Measurements from ENCODE around the gene SLC35E3. TPM values are rescaled to one million over a fixed set of nuclear protein-coding genes. Genes with fewer than 3 reads are reported as not detected.

Gene SLC35E3
- total and polyA plus RNA-seq, 7 donors: under 0.01 to 5.3 (median 1.8) TPM

DNA sequence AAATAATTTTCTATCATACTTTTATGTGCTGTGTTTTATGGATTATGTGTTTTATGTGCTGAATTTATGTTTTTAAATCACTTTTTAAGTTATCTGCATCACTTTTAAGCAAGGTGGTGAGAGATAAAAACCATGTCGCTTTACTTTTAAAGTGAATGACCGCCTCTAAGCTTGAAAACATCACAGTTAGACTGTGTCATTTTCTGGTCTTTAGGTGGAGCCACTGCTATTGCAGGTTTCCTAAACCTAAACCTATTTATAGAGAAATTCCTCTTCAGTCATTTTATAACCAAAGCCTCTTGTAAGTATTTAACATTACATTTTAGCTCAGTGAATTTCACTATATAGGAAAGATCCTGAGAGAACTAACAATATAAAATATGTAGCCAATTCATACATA is 41.0 kb downstream of the SLC35E3 start:
- Histone ChIP-seq H3K27me3 (no peaks in the 10 kb centered on the region), H3K36me3 (no peaks in the 10 kb centered on the region), H3K4me1 (no peaks in the 10 kb centered on the region), H3K27ac (peak overlapping the region in 3 of 4 donors; percentile 19 to 53 (median 47)), H3K4me3 (no peak overlapping the region), H3K9me3 (no peaks in the 10 kb centered on the region)
- TF ChIP-seq EP300 (IDR thresholded peaks at IDR 0.05): no peak
- no peak for TF ChIP-seq POLR2A (IDR thresholded peaks at IDR 0.05)
- WGBS, 2 donors: 73 to 85% methylated on average over 2 of the region's 2 CpGs
- intact Hi-C loops (cut with DNase I): no loop called here
- DNase-seq: no peak

DNA sequence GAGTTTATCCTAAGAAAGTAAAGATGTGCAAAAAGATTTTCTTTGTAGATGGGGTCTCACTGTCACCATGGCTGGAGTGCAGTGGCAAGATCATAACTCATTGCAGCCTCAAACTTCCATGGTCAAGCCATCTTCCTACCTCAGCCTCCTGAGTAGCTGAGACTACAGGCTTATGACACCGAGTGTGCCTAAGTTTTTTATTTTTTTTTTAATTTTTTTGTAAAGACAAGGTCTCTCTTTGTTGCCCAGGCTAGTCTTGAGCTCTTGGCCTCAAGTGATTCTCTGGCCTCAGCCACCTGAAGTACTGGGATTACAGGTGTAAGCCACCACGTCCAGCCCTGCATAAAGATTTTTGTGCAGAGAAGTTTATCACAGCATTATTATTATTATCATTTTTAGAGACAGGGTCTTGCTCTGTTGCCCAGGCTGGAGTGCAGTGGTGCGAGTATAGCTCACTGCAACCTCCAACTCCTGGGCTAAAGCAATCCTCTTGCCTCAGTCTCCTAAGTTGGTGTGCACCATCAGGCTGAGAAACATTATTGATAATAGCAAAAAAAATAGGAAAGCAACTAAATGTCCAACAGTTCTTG is 42.7 kb downstream of the SLC35E3 start:
- H3K4me3 ChIP-seq: no peak overlapping the region
- H3K9me3 ChIP-seq: no peaks in the 10 kb centered on the region
- H3K4me1 ChIP-seq: no peaks in the 10 kb centered on the region
- intact Hi-C loops (cut with DNase I): no loop called here
- no peaks in the 10 kb centered on the region for H3K36me3 ChIP-seq
- WGBS, 2 donors: 94 to 98% methylated on average over 3 of the region's 3 CpGs
- TF ChIP-seq POLR2AphosphoS5 (IDR thresholded peaks at IDR 0.05) (no peak), POLR2A (IDR thresholded peaks at IDR 0.05) (no peak)
- H3K27me3 ChIP-seq: no peaks in the 10 kb centered on the region
- DNase-seq: no peak
- H3K27ac ChIP-seq: peak overlapping the region in 1 of 4 donors; percentile 47

DNA sequence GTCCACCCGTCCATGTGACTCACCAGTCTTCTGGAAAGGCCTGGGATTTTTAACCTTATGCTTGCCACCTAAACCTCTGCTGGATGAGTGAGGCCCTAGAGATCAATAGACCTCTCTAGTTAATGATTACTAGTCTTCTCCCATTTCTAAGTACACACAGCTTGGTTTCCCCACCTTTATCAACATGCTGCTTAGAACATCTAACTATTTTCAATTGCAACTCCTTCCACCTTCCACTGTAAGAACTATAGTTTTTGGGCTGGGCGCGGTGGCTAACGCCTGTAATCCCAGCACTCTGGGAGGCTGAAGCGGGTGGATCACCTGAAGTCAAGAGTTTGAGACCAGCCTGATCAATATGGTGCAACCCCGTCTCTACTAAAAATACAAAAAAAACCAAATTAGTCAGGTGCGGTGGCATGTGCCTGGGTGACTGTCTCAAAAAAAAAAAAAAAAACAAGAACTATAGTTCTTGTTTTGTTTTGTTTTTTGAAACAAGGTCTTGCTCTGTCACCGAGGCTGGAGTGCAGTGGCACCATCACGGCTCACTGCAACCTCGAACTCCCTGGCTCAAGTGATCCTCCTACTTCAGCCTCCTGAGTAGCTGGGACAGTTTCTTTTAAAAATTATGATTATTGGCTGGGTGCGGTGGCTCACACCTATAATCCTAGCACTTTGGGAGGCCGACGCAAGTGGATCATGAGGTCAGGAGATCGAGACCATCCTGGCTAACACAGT is 43.3 kb downstream of the SLC35E3 start:
- WGBS, 2 donors: 81 to 87% methylated on average over 14 of the region's 14 CpGs
- Histone ChIP-seq H3K4me1 (no peaks in the 10 kb centered on the region), H3K4me3 (no peak overlapping the region), H3K36me3 (no peaks in the 10 kb centered on the region), H3K9me3 (no peaks in the 10 kb centered on the region), H3K27me3 (no peaks in the 10 kb centered on the region), H3K27ac (no peak overlapping the region)
- DNase-seq: no peak
- intact Hi-C loops (cut with DNase I): no loop called here
- TF ChIP-seq POLR2A (IDR thresholded peaks at IDR 0.05) (no peak), POLR2AphosphoS5 (IDR thresholded peaks at IDR 0.05) (no peak), EP300 (IDR thresholded peaks at IDR 0.05) (no peak)
- TF ChIP-seq, protein P1, sequence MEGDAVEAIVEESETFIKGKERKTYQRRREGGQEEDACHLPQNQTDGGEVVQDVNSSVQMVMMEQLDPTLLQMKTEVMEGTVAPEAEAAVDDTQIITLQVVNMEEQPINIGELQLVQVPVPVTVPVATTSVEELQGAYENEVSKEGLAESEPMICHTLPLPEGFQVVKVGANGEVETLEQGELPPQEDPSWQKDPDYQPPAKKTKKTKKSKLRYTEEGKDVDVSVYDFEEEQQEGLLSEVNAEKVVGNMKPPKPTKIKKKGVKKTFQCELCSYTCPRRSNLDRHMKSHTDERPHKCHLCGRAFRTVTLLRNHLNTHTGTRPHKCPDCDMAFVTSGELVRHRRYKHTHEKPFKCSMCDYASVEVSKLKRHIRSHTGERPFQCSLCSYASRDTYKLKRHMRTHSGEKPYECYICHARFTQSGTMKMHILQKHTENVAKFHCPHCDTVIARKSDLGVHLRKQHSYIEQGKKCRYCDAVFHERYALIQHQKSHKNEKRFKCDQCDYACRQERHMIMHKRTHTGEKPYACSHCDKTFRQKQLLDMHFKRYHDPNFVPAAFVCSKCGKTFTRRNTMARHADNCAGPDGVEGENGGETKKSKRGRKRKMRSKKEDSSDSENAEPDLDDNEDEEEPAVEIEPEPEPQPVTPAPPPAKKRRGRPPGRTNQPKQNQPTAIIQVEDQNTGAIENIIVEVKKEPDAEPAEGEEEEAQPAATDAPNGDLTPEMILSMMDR (IDR thresholded peaks at IDR 0.05): no peak

DNA sequence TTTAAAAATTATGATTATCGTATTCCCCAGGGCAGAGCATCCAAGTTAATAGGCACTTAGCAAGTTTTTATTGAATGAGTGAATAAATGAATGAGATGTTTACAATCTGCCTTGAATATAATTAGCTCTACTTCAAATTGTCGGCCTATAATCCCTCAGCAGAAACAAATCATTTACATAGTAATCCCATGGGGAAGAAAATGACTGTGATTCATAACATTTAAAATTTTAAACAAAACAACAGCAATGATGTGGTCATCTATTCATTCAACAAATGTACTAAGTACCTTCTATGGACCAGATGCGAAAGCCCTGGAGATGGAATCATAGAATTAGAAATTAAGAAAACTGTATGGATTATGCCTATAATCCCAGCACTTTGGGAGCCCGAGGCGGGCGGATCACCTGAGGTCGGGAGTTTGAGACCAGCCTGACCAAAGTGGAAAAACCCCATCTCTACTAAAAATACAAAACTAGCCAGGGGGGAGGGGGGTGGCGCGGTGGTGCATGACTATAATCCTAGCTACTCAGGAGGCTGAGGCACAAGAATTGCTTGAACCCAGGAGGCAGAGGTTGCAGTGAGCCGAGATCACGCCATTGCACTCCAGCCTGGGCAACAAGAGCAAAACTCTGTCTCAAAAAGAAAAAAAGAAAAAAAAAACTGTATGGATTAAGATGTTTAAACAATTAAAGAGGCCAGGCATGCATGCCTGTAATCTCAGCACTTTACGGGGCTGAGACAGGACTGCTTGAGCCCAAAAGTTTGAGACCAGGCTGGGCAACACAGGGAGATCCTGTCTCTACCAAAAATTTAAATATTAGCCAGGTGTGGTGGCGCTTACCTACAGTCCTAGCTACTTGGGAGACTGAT is 44.3 kb downstream of the SLC35E3 start:
- Histone ChIP-seq H3K4me1 (no peaks in the 10 kb centered on the region), H3K27me3 (no peaks in the 10 kb centered on the region), H3K9me3 (no peaks in the 10 kb centered on the region), H3K36me3 (no peaks in the 10 kb centered on the region), H3K4me3 (no peak overlapping the region), H3K27ac (no peak overlapping the region)
- intact Hi-C loops (cut with DNase I): no loop called here
- no peak for TF ChIP-seq EP300 (IDR thresholded peaks at IDR 0.05)
- TF ChIP-seq, protein P1 (IDR thresholded peaks at IDR 0.05): no peak
- TF ChIP-seq POLR2A (IDR thresholded peaks at IDR 0.05): no peak
- TF ChIP-seq POLR2AphosphoS5 (IDR thresholded peaks at IDR 0.05): no peak
- DNase-seq: no peak
- 92 to 93% methylated on average over 13 of the region's 13 CpGs for WGBS, 2 donors

DNA sequence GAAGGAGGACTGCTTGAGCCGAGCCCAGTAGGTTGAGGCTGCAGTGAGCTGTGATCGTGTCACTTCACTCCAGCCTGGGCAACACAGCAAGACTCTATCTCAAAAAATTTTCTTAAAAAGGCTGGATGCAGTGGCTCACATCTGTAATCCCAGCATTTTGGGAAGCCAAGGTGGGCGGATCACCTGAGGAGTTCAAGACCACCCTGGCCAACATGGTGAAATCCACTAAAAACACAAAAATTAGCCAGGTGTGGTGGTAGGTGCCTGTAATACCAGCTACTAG is 44.9 kb downstream of the SLC35E3 start:
- 63% methylated on average over 3 of the region's 3 CpGs for WGBS, 2 donors
- Histone ChIP-seq H3K36me3 (no peaks in the 10 kb centered on the region), H3K4me1 (no peaks in the 10 kb centered on the region), H3K4me3 (no peak overlapping the region), H3K27me3 (no peaks in the 10 kb centered on the region), H3K27ac (no peak overlapping the region), H3K9me3 (no peaks in the 10 kb centered on the region)
- TF ChIP-seq, protein P1 (IDR thresholded peaks at IDR 0.05): no peak
- DNase-seq: no peak
- intact Hi-C loops (cut with DNase I): no loop called here

Measured in sigmoid colon (tissue), 7 donors.